ENCODE measurements around the gene STXBP6.

- TF ChIP-seq EP300 (conservative IDR thresholded peaks at IDR 0.05; ENCODE audit: poor library complexity, severe bottlenecking) (no peak), CTCF (IDR thresholded peaks at IDR 0.05; ENCODE audit: poor library complexity, severe bottlenecking) (no peak), POLR2AphosphoS5 (IDR thresholded peaks at IDR 0.05) (no peak), REST (IDR thresholded peaks at IDR 0.05; ENCODE audit: borderline replicate concordance) (no peak), EZH2 (IDR thresholded peaks at IDR 0.05; ENCODE audit: borderline replicate concordance, insufficient read depth, low read length, poor library complexity, severe bottlenecking) (no peak)
Measured at GRCh38 chr14:25032092-25032784, 17.7 kb downstream of the STXBP6 start.

Measured in neural cell (in vitro differentiated cells).